GM12875 (cell line): ENCODE results near the gene MARCHF10.
"Not testable (repeated sequence)": the region's sequence is repeated elsewhere in the genome, so short reads cannot be mapped to it uniquely, and the experiment has no call there.

Experiments used
- H3K4me3 ChIP-seq: one replicate; pipeline ENCODE4 v1.5.1; 2011; ENCODE audit warnings: low read depth, low read length, control low read depth
- CTCF ChIP-seq: IDR thresholded peaks from 2 replicates; pipeline ENCODE4 v1.5.1; 2011; ENCODE audit warnings: low read depth, mild to moderate bottlenecking, control low read depth, inconsistent platforms, low read length, moderate library complexity, borderline replicate concordance; ENCODE audit not compliant: insufficient read depth

The MARCHF10 gene

DNA sequence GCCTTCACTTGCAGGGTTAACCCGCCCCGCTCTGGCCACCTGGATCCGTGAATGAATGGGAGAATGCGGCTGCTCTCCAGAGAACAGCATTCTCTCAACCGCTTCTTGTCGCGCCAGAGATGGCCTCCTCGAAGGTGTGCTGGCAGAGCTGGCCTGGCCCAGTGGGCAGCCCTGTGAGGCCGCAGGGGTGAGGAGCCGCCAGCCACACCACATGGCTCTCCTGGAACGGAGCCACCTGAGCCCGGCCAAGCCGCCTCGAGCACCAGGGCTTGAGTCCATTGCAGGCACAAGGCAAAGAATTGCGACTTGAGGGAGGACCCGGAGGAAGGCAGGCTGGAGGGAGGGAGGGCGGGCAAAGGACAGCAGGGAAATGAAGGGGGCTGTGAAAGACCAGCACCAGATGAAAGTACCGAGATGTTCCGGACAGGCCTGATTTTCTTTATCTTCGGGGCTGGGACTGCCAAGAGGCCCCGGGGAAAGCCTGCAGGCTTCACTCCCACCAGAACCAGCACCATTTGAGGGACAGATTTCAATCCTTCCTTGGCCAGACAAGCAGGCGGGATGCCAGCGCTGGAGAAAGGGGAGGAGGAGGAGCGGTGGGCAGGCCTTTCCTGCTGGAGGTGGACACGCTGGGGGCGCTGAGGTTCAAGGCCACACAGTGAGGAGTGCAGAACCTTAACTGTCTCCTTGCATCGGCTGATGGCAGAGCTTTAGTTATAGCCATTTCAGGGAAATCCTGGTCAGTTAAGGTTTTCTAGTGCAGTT is 111.2 kb downstream of the MARCHF10 start:
- H3K4me3 ChIP-seq, result no peak overlapping the region
- TF ChIP-seq CTCF, result no peak

DNA sequence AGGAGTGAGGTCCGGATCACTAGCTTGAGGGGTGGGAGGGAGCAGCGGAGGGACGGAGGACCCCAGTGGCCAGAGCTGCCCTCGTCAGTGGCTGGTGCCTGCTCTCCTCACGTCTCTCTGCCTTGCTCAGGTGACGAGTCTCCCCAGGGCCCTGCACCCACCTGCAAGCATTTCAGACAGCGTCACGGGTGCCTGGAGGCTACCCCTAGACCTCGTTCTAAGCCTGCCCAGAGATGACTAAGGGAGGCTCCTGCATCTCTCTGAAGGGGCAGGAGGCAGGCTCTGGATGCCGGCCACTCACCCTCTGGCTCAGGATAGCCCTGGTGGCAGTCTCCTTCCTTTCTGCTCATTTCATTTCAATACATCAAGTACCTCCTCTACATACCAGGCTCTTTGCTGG is 111.9 kb downstream of the MARCHF10 start:
- TF ChIP-seq CTCF, result no peak
- H3K4me3 ChIP-seq, result no peak overlapping the region

DNA sequence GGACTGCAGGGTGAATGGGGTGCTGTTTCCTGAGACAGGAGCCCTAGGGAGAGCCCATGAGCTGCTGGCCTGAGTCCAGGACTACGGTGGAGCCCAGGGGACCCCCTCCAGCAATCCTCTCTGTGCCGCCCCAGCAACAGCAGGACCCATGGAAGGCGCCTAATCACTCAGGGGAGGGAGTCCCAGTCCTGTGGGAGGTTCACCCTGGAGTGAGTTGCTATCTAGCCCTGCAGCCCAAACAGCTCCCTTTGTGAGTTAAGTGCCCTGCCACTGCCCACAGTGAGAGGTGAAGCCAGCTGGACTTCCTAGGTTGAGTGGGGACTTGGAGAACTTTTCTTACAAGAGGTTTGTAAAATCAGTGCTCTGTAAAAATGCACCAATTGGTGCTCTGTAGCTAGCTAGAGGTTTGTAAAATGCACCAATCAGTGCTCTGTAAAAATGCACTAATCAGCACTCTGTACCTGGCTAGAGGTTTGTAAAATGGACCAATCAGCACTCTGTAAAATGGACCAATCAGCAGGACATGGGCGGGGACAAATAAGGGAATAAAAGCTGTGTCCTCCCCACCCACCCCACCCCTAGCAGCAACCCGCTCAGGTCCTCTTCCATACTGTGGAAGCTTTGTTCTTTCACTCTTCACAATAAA is 112.9 kb downstream of the MARCHF10 start:
- H3K4me3 ChIP-seq, result not testable (repeated sequence)

DNA sequence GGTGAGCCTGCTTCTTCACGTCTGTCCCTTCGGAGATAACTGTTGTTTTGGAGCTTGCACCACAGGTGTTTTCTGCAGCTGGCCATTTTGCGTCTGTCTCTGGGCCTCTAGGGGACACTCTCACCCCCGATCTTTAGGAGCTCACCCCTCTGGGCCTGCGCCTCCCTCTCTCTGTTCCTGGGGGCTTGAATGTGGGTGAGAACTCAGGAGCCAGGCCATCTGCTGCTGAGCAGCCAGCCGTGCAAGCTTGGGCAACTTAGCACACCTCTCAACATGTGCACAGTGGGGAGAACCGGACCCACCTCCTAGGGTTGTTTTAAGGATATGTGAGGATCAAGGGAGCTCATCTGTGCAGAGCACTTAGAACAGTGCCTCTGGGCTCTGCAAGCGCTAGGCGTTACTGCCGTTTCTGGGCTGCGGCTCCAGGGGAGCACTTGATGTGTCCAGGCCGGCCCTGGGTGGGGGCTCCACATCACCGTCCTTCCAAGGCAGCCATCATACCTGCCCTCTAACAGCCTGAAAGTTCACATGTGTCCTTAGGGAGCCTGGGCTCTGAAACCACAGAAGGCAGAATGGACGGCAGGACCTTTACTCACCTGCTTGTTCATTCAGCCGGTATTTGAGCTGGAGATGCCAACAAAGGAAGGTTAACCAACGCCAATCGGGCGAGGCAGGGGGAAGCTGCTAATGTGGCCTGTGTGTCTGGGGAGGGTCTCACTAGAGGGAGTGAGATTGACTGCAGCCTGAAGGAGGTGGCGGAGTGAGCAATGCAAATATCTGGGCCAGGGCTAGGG is 114.3 kb downstream of the MARCHF10 start:
- no peak for TF ChIP-seq CTCF
- no peak overlapping the region for H3K4me3 ChIP-seq

DNA sequence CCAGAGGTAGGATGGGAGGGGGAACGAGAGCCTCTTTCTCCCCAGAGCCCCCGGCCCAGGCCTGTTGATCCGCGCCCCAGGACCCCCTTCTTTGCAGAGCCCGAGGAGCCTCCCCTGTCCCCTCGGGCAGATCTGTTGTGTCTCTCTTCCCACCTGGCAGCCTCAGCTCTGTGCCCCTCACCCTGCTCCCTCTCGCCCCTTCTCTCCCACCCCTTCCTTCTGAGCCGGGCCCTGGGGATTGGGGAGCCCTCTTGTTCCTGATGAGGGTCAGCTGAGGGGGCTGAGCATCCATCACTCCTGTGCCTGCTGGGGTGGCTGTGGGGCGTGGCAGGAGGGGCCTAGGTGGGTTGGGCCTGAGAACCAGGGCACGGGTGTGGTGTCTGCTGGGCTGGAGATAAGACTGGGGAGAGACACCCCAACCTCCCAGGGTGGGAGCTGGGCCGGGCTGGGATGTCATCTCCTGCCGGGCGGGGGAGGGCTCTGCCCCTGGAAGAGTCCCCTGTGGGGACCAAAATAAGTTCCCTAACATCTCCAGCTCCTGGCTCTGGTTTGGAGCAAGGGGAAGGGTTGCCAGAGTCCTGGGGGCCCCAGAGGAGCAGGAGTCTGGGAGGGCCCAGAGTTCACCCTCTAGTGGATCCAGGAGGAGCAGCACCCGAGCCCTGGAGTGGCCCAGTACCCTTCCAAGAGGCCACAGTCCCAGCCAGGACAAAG is 115.2 kb downstream of the MARCHF10 start:
- TF ChIP-seq CTCF, result peak; percentile 51; the same call in 1 of the 2 replicates
- H3K4me3 ChIP-seq, result no peak overlapping the region

DNA sequence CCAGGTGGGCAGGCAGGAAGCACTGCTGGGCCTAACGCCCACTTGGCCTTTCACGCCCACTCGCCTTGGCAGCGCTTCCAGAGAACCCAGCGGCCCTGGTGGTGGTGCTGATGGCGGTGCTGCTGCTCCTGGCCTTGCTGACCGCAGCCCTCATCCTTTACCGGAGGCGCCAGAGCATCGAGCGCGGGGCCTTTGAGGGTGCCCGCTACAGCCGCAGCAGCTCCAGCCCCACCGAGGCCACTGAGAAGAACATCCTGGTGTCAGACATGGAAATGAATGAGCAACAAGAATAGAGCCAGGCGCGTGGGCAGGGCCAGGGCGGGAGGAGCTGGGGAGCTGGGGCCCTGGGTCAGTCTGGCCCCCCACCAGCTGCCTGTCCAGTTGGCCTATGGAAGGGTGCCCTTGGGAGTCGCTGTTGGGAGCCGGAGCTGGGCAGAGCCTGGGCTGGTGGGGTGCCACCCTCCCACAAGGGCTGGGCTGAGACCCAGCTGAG is 115.9 kb downstream of the MARCHF10 start:
- no peak overlapping the region for H3K4me3 ChIP-seq
- TF ChIP-seq CTCF, result no peak

- not testable (repeated sequence) for H3K4me3 ChIP-seq
Measured at GRCh38 chr17:62691589-62691915, 116.6 kb downstream of the MARCHF10 start.
